HG03280 (cell line): ENCODE measurements around the gene MYO16.

Experiments
- ATAC-seq: cut with Tn5 transposase; IDR thresholded peaks from one replicate; pipeline ENCODE4 v1.9.1; 2021; ENCODE audit warnings: mild to moderate bottlenecking, moderate library complexity; ENCODE audit not compliant: unreplicated experiment

The MYO16 gene

DNA sequence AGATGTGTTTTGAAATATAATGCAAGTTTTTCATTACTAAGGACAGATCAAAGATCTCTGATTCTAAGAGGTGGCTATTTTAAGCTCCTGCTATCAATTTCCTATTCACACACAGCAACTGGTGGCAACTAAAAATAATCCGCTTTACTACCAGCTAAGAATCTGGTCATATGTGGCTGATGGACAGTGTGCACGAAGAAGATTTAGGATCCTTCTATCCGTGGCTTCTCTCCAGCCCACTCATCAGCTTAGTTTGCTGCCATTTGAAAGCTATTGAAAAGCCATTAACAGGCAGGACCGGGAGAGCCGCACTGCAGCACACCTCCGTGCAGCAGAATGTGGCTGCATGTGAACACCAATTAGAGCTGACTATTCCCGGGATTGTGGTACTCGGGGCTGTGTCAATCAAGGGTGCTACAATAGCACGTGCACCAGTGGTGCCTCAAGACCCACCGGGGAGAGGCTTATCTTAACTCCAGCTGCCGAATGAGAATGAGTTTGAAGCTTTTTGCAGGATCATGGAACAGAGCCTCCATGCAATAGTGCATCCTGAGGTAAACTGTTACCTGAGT lies at the start of gene MYO16:
MYO16 (plus strand) TSS at position 431 of the 572 bp plus-strand sequence. CDS start 234 bp downstream, outside the sequence.
- ATAC-seq: no peak

DNA sequence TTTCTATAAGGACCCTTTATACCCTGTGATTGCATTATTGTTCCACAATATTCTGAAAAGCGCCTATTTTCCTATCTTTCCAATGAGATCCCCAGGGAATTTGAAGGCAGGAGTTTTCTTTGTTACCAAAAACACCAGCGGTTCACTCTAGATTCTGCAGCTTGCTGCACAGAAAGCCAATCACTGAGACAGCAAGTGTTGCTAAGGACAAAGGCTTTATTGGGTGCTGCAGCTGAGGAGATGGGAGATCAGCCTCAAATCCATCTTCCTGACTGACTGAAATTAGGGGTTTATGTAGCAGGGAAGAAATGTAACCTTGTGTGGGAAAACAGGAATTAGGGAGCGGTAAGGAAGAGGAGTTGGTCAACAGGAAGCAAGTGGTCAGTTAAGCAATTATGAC lies 42.6 kb upstream of the MYO16 start:
- ATAC-seq: no peak

DNA sequence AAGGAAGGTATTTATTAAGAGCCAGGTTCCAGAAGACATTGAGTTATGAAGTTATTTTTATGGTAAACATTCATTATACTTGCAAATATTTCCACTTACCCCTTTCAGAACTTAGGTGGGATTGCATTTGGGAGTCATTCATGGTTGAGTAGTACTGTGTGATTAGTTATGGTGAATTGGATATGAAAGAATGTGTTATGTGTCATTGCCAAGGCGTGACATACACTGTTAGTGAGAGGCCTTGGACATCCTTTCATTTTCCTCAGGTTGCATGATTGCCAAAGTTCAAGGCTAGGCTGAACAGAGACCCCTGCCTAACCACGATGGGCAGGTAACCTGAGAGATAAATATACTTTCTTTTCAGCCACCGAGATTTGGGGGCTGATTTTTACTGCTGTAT lies 40.9 kb upstream of the MYO16 start:
- no peak for ATAC-seq

DNA sequence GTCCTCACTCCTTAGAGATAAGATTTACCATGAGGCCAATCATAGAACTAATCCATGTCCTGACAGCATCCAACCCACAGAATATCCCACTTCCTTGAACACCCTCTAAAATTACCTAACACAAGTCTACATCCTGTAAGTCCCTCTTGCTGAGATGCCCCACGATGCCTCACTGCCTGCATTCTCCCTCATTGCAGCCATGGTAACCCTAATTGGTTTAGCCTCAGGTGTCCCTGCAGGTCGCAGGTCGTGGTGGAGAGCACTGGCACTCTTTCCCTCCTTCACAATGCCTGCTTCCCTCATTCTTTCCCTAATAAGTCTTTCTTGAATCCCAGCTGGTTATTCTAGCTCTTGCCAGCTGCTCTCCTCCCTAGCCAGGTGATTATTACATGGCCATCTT lies 35.3 kb upstream of the MYO16 start:
- no peak for ATAC-seq

DNA sequence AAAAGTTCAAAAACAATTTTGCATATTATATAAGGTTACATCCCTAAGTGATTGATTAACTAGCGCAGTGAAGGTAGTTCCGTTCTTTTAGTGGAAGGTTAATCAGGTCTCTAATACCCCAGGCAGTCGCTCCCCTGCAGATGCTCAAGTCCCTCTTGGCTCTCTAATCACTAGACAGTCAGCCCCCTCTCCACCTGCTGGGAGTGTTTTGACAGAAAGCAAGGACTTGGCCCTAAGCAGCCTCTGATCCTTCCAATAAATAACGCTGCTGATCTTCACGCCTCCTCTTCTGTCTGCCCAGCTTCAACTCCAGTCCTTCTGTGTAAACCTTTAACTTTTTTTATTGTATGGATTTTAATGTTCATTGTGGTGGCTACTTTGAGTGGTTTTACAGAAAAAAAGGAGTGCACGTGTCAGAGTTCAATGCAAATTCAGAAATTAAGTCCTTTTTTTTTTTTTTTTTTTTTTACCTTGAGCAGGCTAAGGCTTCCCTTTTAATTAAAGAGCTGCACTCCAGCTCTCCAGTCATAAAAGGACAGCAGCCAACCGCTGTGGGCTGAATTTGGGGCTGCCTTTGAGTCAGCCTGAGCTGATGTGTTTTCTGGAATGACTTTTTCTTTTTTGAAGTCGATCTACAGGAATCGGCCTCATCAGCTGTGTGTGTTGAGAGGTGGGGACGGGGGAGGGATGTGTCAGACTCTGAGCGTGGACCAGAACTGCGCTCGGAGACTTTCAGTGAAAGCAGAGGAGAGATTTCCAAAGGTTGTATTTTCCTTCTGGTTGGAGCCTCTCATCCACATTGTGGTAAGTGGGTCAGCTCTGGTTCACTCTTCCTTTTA lies 33.8 kb upstream of the MYO16 start:
- no peak for ATAC-seq

DNA sequence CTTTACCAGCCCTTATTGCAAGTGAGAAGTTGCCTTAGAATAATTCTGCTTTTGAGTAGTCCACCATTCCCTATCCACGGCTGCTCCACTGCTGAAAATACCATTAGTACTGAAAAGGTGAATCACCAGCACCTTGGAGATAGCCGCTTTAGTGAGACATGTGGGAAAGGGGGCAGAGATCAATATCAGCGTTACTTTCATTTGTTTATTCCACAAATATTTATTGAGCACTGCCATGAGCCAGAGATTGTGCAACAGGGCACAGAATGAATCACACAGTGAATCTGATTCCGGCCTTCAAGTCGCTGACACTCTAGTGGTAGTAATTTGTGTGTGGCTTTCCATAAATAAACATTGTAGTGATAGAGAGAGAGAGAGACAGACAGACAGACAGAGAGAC lies 31.5 kb upstream of the MYO16 start:
- no peak for ATAC-seq

DNA sequence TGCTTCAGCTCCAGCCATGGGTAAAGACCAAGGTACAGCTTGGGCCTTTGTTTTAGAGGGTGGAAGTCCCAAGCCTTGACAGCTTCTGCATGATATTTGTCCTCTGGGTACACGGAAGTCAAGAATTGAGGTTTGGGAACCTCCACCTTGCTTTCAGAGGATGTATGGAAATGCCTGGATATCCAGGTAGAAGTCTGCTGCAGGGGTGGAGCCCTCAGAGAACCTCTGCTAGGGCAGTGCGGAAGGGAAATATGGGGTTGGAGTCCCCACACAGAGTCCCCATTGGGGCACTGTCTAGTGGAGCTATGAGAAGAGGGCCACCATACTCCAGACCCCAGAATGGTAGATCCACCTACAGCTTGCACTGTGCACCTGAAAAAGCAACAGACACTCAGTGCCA lies 23.0 kb upstream of the MYO16 start:
- ATAC-seq: no peak

DNA sequence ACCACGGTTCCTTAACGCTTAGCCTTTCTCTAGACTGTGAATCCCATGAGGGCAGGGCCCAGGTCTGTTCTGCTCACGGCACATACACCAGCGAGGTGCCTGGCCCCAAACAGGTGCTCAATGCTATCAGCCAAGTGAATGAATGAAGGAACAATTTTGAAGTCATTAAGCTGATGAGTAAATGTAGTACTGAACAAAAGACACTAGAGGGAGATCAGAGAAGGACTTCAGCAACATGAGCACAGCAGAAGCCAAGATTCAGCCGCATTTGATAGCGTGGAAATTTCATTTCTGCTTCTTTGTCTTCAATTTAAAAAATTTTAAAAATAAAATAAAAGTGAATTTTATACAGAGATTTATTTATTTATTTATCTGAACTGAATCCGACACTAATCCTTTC lies 20.1 kb upstream of the MYO16 start:
- ATAC-seq: no peak

DNA sequence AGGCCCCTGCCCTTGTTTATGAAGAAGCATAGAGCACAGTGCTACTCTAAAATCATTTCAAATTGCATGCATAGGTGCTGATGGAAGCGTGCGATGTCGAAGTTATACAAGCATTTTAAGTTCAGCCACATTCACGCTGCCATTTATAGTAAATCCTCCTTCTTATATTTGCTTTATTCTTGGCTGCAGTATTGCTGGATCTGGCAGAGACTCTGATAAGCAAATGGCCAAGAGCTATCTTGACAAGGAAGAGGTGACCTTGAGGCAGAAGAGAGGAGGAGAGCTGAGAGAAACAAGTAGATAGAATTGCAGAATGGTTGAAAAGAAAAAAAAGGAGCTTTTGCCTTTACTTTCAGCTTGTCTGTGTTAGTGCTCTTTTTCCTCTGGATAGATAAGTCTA lies 18.9 kb upstream of the MYO16 start:
- ATAC-seq: no peak

DNA sequence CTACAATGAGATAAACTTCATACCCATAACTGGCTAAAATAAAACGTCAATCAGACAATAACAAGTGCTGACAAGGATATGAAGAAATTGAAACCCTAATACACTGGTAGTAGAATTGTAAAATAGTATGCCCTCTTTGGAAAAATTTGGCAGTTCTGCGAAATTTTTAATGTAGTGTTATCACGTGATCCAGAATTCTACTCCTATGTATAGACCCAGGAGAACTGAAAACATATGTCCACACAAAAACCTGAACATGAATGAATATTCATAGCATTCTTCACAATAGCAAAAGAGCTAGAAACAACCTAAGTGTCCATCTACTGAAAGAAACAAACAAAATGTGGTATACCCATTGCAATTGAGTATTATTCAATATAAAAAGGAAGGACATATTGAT lies 14.2 kb upstream of the MYO16 start:
- ATAC-seq: no peak

DNA sequence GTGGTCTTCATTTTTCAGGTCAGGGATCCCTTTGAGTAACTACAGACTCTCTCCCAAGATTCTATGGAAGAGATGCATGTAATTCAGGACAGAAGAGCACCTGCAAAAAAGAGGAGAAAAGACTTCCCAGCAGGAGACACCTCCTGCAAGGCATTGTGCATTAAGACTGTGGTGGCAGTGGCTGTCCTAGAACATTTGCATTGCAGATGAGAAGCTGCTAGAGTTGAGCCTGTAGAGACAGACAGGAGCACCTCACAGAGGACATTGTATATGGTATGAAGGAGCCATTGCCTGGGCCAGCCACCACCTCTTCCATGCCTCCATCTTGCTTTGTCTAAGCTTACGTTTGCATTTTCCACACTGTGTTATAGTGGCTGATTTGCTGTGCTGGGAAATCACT lies 11.2 kb upstream of the MYO16 start:
- no peak for ATAC-seq

DNA sequence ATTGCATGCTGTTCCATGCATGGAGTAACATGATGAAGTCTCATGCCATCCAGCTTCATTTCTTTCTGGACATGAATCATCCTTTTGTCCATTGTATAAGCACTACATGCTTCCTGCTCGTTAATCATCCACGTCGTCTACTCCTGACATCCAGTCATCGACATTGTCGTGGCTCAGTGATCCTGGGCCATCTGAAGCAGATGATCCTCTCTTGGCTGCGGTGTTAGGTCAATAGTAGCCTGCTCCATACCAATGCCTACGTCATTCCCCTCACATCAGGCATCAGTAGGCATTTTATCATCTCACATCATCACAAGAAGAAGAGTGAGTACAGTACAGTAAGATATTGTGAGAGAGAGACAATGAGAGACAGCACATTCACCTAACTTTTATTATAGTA lies 7.9 kb upstream of the MYO16 start:
- no peak for ATAC-seq

DNA sequence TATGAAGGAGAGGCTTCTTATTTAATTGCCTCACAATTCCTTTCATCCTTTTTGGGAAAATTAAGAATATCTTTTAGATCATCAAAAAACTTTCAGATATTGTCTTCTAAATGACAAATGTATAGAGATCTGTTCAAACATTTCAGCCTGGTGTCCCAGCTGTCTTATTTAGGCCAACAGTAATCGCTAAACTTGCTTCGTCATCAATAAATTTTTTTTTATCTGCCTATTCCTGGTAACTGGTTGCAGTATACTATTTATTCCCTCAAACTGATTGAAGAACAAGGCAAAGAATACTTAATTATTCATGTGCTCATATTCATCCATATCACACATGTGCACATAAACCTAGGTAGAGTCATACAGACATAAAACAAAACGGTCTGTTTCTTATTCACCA lies 5.3 kb upstream of the MYO16 start:
- ATAC-seq: no peak

DNA sequence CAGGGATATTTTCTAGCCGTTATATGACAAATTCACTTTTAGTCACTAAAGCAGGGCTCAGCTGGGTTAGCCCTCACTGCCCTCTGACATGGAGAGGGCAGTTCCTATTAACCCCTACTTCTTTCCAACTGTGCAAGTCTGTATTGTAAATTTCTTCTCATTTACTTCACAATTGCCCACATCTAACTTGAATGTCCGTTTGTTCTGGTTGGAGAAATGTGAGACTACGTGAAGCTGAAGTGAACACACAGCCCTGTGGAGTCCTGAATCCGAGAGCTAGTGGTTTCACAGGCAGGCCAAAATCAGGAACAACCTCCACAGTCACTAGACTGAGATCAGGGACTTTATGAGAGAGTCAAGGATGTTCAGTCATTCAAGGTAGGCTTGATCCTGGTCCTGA lies 4.4 kb upstream of the MYO16 start:
- ATAC-seq: no peak

DNA sequence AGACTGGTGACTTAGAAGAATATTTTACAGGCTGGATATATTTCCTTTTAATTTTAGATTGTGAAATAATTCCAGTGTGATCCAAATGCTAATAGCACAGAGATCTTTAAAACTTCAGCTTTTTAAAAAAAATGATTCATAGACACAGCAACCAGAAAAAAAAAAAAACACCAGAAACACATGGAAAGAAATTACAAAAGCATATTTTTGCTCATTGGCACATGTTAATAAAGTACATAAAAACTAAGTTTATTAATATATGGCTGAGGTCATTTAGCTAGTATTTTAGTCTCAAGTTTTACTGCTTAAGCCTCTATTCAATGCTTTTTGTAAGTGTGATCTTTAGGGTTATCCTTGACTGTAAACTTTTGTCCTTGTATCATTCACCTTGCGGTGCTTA lies 577 bp downstream of the MYO16 start:
- no peak for ATAC-seq

DNA sequence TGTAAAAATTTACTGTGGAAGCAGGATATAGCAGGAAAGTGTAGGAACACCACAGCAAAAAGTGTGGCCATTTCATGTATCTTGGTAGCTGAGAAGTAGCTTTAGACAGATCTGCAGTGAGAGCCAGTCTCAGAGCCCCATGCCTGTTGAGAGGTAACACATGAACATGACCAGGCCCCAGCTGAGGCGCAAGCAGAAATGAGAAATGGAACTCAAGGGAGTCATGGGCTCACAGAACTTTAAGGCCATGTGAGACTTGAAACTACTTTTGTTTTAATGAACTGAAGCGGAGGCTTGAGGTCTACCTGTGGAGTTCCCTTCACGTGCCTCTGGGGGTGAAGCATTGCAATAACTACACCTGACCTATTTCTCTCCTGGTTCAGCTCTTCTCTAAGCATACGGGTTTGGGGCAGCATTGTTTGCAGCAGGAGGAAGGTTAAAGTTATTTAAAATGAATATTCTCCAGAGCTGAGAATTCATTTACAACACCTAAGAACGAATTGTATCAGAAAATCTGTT lies 3.3 kb downstream of the MYO16 start:
- no peak for ATAC-seq

DNA sequence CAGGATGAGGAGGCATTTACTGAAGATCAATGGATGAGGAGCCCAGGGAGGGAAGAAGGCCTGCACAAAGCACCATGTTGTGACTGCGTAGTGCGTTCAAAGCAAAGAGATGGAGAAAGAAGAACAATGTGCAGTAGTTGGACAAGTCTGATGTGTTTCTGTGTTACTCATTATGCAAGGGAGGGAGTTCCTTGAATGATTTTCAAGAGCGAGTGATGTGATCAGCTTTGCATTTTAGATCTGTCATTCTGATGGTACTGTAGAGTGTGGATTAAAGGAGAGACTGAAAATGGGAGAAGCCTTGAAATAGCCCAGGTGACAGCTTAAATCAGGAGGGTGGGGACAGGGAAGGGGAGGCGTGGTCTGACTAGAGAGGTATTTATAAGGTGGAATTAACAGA lies 9.5 kb downstream of the MYO16 start:
- no peak for ATAC-seq

DNA sequence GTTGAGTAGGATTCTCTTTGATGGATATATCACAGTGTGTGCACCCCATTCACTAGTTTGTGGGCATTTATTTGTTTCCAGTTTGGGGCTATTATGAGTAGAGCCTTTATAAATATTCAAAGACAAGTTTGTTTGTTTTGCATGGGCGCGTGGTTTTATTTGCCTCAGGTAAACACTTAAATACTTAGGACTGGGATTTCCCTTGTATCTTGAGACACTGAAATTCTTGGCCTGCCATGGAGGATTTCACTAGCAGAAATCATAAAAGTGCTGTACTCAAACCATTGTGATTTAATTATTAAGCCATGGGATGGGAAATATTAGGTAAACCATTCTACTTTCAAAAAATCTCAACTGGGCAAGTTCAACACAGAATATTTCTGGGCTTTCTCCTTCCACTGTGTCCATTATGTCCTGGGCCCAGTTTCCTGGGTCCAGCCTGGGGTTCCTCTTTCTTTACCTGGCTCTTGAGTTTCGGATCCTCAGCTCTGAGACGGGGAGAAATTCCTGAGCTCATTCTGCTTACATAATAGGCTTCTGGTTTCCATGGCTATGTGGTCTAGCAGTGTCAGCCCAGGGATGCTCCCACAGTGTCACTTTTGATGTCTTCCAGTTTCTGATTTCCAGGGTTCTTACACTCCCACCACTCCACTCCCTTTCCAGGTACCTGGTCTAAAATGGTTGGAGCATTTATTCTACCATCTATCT lies 14.4 kb downstream of the MYO16 start:
- ATAC-seq: no peak

DNA sequence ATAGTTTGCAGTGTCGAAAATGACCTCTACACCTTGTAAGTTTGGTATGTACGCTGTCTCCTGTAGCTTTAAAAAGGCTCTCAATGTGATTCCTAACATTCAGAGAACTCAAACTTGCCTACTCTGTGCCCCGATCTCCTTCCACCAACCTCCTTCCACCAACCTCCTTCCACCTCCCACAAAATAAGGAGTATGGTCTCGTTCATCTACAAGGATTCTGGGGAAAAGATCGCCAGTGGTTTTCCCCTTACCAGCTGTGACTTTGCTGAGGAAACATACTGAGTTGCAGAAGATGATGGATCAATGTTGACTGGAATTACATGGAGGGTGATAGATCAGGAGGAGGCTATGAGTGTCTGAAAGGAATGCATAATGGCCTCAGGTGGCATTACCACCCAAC lies 16.0 kb downstream of the MYO16 start:
- no peak for ATAC-seq

DNA sequence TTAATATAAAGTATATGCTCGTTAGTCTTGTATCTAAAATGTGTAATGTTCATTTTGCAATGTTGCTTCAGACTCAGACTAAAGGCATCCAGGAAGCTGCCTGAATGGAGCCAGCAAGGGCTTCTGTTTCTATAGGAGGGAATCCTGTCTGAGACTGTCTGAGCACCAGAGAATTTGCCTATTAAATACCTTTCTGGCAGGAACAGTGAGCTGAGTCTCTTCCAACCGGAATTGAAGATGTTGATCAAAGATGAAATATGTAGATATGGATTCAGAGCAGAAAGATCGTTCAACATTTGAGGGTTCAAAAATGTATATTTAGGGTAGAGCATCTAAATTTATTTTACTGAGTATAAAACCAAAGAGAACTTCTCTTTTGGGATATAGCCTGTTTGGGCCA lies 20.9 kb downstream of the MYO16 start:
- no peak for ATAC-seq

DNA sequence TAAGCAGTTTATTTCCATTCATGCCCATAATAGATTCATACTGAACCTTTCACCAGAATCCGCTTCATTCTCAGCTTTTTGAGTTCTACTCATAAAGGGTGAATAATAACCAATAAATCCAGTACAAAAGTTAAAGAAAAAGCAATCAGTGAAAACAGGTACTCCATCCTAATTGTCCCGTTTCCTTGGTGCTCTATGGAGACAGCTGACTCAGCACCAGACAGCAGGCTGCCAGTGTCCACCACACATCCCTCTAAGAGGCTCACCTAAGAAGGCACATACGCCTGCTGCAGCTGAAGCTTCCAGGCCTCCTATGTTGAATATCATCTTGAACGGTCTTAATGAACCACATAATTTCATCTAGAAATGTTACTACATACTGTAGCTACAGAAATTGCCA lies 27.3 kb downstream of the MYO16 start:
- no peak for ATAC-seq

DNA sequence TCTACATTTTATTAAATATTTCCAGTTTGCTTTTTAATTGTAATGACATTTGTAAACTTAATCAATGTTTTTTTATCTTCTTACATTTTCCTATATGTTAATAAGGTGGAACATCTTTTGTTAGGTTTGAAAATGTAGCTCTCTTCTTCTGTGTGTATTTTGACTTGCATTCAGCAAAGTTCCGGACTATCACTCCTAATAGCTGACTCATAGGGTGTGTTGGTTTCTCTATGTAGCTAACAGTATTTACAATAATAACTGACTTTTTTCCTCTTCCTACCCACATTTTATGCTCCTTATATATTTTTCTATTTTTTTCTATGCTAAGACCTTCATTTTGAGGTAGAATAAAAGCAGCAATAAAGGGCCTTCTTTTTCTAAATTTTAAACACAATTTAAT lies 28.1 kb downstream of the MYO16 start:
- no peak for ATAC-seq
